ENCODE measurements around the gene KCNJ15.

The KCNJ15 gene

DNA sequence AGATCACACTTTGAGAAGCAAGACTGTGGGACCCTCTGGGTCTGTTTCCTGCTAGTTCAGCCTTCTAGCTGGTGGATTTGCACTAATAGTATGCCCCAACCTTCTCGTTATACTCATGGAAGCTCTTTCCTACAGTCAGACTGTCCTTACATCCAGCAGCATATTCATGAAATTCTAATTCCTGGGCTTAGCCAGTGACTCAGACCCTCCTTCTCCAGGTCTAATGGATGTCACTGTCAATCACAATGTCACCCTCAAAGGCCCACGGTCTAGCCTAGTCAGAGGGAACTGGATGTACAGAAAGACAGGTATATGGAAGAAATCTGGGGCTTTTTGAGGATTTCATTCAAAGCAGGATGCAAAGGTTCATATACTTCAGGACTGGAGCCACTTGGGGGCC lies 72.4 kb downstream of the KCNJ15 start:
- DNase-seq = no peak

DNA sequence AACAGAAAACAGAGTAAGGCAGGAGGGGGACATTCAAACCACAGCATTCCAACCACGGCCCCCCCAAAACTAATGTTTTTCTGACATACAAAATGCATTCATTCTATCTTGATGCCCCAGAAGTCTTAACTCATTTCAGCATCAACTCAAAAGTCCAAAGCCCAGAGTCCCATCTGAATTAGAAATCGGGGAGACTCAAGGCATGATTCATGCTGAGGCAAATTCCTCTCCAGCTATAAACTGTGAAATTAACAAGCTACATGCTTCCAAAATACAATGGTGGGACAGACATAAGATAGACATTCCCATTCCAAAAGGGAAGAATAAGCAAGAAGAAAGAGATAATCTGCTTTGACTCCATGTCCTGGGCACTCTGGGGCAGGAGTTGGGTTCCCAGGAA lies 73.9 kb downstream of the KCNJ15 start:
- no peak for DNase-seq

- no peak for DNase-seq
Measured at GRCh38 chr21:38333301-38334272, 76.8 kb downstream of the KCNJ15 start.

GRCh38 chr21:38334866-38335265 lies 78.1 kb downstream of the KCNJ15 start:
- no peak for DNase-seq

GRCh38 chr21:38337793-38338192 lies 81.0 kb downstream of the KCNJ15 start:
- no peak for DNase-seq

GRCh38 chr21:38340131-38340530 lies 83.3 kb downstream of the KCNJ15 start:
- DNase-seq = no peak

DNA sequence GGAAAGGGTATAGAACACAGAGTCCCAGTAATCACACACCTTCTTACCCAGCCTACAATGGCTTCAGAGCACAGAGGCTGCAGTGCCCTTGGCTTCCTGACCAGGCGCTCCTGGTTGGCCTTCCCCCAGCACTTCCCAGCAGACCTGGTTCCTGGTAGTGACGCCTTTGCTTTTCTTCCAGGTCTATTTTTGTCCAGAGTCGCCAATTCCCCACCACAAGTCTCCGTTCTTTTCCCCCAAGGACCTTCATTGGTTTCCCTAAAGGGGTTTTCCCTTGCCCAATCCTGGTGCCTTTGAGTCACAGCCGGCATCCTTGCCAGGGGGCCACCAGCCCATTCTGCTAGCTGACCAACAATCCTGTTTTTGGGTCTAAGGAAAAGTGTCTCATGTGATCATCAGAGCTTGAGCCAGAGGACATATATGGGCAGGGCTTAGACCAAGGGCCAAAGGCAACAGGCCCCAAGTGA lies 84.8 kb downstream of the KCNJ15 start:
- DNase-seq = no peak

DNA sequence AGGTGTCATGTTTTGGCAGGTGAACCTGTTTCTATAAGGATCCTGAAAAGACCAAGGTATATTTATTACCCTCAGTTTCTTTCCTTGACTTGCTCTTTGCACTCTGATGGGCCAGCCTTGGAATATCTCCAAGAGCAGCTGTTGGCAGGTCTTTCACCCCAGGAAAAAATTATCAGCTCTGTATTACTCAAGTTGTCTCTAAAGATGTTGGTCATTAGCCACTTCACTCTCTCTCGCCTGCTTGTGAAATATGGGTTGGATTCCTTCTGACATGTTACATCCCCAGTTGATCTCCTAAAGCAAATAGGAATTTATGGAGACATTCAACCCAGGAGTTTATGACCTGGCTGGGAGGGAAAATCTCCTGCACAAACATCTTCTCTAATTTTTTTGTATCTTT lies 85.9 kb downstream of the KCNJ15 start:
- no peak for DNase-seq

DNA sequence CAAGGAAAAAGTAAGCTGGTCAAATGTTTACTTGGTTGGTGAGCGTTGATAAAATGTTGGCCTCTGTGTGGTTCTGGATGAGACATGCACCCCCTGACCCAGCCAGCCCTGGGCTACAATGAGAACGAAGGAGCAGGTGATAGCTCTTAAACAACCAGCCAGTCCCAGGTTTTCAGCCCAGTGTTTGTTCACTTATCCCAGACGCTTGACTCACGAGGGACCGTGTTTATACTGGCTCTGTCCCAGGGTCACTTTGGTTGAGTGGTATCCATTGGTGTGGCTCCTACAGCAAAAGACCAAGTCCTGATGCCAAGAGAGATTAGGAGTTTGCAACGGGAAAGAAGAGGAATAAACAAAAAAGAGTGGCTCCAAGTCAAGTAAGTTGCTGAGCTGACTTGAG lies 86.9 kb downstream of the KCNJ15 start:
- no peak for DNase-seq

DNA sequence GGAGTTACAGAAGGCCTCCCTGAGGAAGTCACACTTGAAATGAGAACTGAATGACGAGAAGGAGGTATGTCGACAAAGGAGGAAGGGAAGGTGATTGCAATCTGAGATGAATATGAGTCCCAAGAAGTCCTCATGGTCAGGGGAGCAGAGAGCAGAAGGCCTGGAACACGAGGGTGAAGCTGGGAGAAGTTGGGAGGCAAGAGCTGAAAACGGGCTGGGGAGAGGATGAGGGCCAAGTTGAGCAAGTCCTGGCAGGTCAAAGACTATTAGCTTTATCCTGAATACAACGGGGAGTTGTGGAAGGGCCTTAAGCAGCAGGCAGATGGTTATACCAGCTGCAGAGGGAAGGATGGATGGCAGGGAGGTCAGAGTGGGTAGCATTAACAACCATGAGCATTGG lies 89.5 kb downstream of the KCNJ15 start:
- no peak for DNase-seq

DNA sequence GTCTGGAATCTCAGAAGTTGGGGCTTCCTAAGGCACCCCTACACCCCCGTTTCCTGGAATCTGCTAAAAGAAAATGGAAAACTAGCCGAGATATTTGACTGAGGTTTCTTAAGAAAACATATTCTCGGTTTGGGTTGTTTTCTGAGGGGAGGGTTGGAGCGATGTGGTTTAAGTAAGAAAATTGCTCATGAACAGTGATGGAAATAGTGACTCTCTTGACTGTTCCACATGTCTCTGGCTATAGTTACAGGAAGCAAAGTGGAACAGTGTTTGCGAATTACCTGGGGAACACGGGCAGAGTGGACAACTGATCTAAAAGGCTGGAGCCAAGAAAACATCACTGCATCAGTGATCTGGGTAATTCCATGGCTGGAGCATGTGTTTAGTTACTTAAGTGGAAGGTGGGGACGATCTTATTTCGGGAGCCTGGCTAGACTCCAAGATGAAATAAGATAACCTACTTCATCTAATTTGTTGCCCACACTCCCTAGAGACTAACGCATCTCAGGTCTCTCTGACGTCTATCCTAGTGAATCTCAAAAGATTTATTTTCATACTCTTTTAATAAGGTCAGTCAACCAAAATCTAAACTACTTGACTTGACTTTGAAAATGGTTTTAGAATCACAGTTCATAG lies 92.4 kb downstream of the KCNJ15 start:
- no peak for DNase-seq

- no peak for DNase-seq
Measured at GRCh38 chr21:38349977-38350376, 93.2 kb downstream of the KCNJ15 start.

- peak; percentile 11 for DNase-seq
Measured at GRCh38 chr21:38350684-38351083, 93.9 kb downstream of the KCNJ15 start.

GRCh38 chr21:38351176-38351959 lies 94.6 kb downstream of the KCNJ15 start:
- DNase-seq = no peak

- peak; percentile 28 for DNase-seq
Measured at GRCh38 chr21:38351961-38352521, 95.2 kb downstream of the KCNJ15 start.

DNA sequence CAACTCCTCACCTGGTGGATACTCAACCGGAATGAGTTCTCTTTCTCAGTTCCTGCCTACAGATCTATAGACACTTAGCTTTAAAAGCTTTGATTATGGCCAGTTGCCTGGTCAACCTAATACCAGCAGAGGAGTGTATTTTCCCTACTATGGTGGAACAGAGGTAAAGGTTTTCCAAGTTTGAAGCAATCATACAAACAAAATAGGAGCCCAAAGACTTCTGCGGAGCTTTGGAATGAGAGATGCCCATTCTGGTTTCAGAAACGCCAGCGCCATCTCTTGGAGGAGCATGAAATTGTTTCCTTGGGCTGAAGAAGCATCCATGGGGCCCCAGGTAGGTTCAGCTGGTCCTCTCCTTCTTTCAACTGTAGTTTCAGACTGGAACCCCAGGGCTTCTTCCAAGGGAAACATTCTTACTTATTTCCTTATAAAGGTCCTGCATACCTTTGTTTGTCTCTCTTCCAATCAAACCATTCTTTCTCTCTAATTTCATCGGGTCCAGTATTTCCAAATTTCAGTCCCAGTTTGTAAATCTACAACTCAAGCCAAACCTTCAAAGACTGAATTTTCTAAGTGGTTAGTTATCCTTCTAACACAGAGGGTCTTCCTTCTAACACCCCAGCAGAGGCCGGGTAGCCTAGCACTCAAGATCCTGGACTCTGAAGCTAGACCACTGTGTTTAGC lies 95.9 kb downstream of the KCNJ15 start:
- DNase-seq = peak; percentile 62

DNA sequence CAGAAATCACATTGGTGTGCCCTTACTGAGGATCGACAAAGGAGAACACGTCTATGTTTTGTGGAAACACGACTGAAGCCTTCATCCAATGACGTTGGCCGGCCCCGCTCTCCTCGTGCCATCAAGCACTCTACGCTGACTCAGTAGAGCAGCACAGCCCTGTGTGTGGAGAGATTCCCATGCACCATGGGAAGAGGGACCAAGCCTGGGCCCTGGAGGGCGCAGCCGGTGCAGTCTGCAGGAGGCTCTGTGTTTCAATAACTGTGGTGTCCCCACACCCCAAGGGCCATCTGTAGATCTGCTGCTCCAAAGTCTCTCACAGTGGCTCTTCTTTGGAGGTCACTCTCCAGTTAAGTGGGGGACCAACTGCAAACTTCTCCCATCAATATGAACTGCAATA lies 97.4 kb downstream of the KCNJ15 start:
- no peak for DNase-seq

GRCh38 chr21:38354746-38355145 lies 98.0 kb downstream of the KCNJ15 start:
- DNase-seq = peak; percentile 40

- DNase-seq = no peak
Measured at GRCh38 chr21:38355353-38355752, 98.6 kb downstream of the KCNJ15 start.

- DNase-seq = peak; percentile 90
Measured at GRCh38 chr21:38355992-38356781, 99.4 kb downstream of the KCNJ15 start.
